Ureter (tissue), 1 donor: ENCODE measurements around the gene VAV2. TPM values are rescaled to one million over a fixed set of nuclear protein-coding genes. Genes with fewer than 3 reads are reported as not detected.

ENCODE experiments used
- DNase-seq: peaks from one replicate; pipeline ENCODE4 v3.0.0-alpha.2; 2020; ENCODE audit warnings: low spot score
- total RNA-seq: library from RNA; stranded (reverse); gene quantifications from one replicate; pipeline ENCODE4 v1.2.4, GENCODE V29; 2023
- donor health status: DM: yes; HTN: yes; CAD: no.

Gene VAV2
- total RNA-seq, 1 donor from 2014 or later, result 38.9 TPM

- DNase-seq, result no peak
These were observed 155.9 kb downstream of the VAV2 start for GRCh38 chr9:133836001-133836758.

- no peak for DNase-seq
These were observed 156.7 kb downstream of the VAV2 start for GRCh38 chr9:133835262-133835901.

- no peak for DNase-seq
These were observed 157.8 kb downstream of the VAV2 start for GRCh38 chr9:133834080-133834976.

- no peak for DNase-seq
These were observed 158.6 kb downstream of the VAV2 start for GRCh38 chr9:133833388-133834025.

GRCh38 chr9:133832877-133833276, 159.2 kb downstream of the VAV2 start:
- DNase-seq, result no peak

GRCh38 chr9:133830711-133831110, 161.4 kb downstream of the VAV2 start:
- DNase-seq, result no peak

GRCh38 chr9:133830310-133830709, 161.8 kb downstream of the VAV2 start:
- no peak for DNase-seq

GRCh38 chr9:133828338-133828997, 163.7 kb downstream of the VAV2 start:
- no peak for DNase-seq

GRCh38 chr9:133826289-133827085, 165.6 kb downstream of the VAV2 start:
- no peak for DNase-seq

- no peak for DNase-seq
These were observed 166.4 kb downstream of the VAV2 start for GRCh38 chr9:133825555-133826218.

- DNase-seq, result no peak
These were observed 167.3 kb downstream of the VAV2 start for GRCh38 chr9:133824802-133825186.

GRCh38 chr9:133824106-133824801, 167.9 kb downstream of the VAV2 start:
- DNase-seq, result no peak

GRCh38 chr9:133823189-133824105, 168.7 kb downstream of the VAV2 start:
- DNase-seq, result no peak

- DNase-seq, result no peak
These were observed 169.6 kb downstream of the VAV2 start for GRCh38 chr9:133822430-133823065.

- no peak for DNase-seq
These were observed 170.3 kb downstream of the VAV2 start for GRCh38 chr9:133821601-133822429.

- no peak for DNase-seq
These were observed 172.2 kb downstream of the VAV2 start for GRCh38 chr9:133819923-133820322.

GRCh38 chr9:133818444-133818843, 173.7 kb downstream of the VAV2 start:
- no peak for DNase-seq
